Sigmoid colon (tissue), 7 donors: Measurements from ENCODE around the gene LY86. TPM values are rescaled to one million over a fixed set of nuclear protein-coding genes. Genes with fewer than 3 reads are reported as not detected.

ENCODE experiments used
- DNase-seq: peaks from one replicate; pipeline ENCODE4 v3.0.0-alpha.2; 2019
- H3K27ac ChIP-seq, 4 donors: fragments of 200-600 bp; sonication (generic); one replicate each; pipeline ENCODE4 v1.5.1; 2016 to 2019; ENCODE audit warnings: mild to moderate bottlenecking in 1 of 4
- H3K27me3 ChIP-seq, 3 donors: fragments of 200-600 bp; sonication (generic); one replicate each; pipeline ENCODE4 v1.5.1; 2019; ENCODE audit warnings: mild to moderate bottlenecking in 1 of 3
- H3K36me3 ChIP-seq, 4 donors: fragments of 200-600 bp; sonication (generic); one replicate each; pipeline ENCODE4 v1.5.1; 2016 to 2019
- H3K4me1 ChIP-seq, 4 donors: fragments of 200-600 bp; sonication (generic); one replicate each; pipeline ENCODE4 v1.5.1; 2017 to 2019
- H3K4me3 ChIP-seq, 4 donors: fragments of 200-600 bp; sonication (generic); one replicate each; pipeline ENCODE4 v1.5.1; 2017 to 2019; ENCODE audit warnings: mild to moderate bottlenecking in 2 of 4, moderate library complexity in 1 of 4
- H3K9me3 ChIP-seq, 4 donors: fragments of 200-600 bp in 3 of 4; sonication (generic) in 3 of 4; one replicate each; pipeline versions ENCODE4 v1.5.1 to v1.6.1; 2013 to 2019
- CTCF ChIP-seq, 4 experiments: fragments of 450-650 bp in 3 of 4; fragments of 200-600 bp in 1 of 4; IDR thresholded peaks; one replicate each; pipeline ENCODE4 v1.5.1; 2016 to 2019; ENCODE audit warnings: antibody characterized with exemption in 4 of 4, mild to moderate bottlenecking in 3 of 4, moderate library complexity in 2 of 4
- EP300 ChIP-seq, 4 donors: sonication (generic); formaldehyde crosslinking; IDR thresholded peaks; one replicate each; pipeline ENCODE4 v1.6.1; 2017; ENCODE audit warnings: antibody characterized with exemption in 4 of 4
- POLR2A ChIP-seq, 2 donors: fragments of 450-650 bp; IDR thresholded peaks; one replicate each; pipeline ENCODE4 v1.6.1; 2016; ENCODE audit warnings: antibody characterized with exemption in 2 of 2, mild to moderate bottlenecking in 2 of 2, moderate library complexity in 2 of 2
- POLR2AphosphoS5 ChIP-seq, 4 donors: sonication (generic); formaldehyde crosslinking; IDR thresholded peaks; one replicate each; pipeline ENCODE4 v1.6.1; 2017; ENCODE audit warnings: antibody characterized with exemption in 4 of 4
- WGBS, 2 donors: extraction: QIAGEN DNeasy Blood & Tissue Kit; methylation state at CpG; one replicate each; pipeline ENCODE4 v1.1.7; 2013; 5-methylcytosine and 5-hydroxymethylcytosine counted together
- intact Hi-C: fragments of 100-400 bp; cut with DNase I; formaldehyde crosslinking; loops from one replicate; pipeline ENCODE4 v1.15.1; 2023
- polyA plus RNA-seq, 3 donors: library from polyadenylated mRNA; stranded (reverse); fragments of 200-250 nt; gene quantifications; one replicate each; pipeline ENCODE4 v1.2.3, GENCODE V29; 2013
- total RNA-seq, 4 donors: library from RNA; depleted of rRNA; stranded (reverse); fragments of >200 nt; gene quantifications; one replicate each; pipeline ENCODE4 v1.1.0, GENCODE V29; 2016
- donor health status: healthy with polysubstance abuse.
- donor health status: Bipolar disorder and iron deficiency.
- donor health status: healthy.

LY86 gene
- total and polyA plus RNA-seq, 7 donors, result 1.1 to 15.7 (median 5.9) TPM

GRCh38 chr6:6614096-6614982, 25.8 kb downstream of the LY86 start:
- H3K9me3 ChIP-seq, result no peaks in the 10 kb centered on the region
- peak overlapping the region in 3 of 4 donors; percentile 0 to 45 (median 22) for H3K27ac ChIP-seq
- H3K36me3 ChIP-seq, result no peaks in the 10 kb centered on the region
- no peaks in the 10 kb centered on the region for H3K27me3 ChIP-seq
- peaks cover 0 to 16% (median 5%) of the 10 kb centered on the region in 4 donors for H3K4me1 ChIP-seq
- WGBS, 2 donors, result 75 to 81% methylated on average over 27 of the region's 27 CpGs
- intact Hi-C loops, result no loop called here
- DNase-seq, result no peak
- H3K4me3 ChIP-seq, result peak overlapping the region in 3 of 4 donors; percentile 12 to 31 (median 20)
- TF ChIP-seq EP300 (IDR thresholded peaks at IDR 0.05) (no peak), CTCF (IDR thresholded peaks at IDR 0.05) (no peak)

- no peak overlapping the region for H3K4me3 ChIP-seq
- no peak for TF ChIP-seq EP300 (IDR thresholded peaks at IDR 0.05)
- TF ChIP-seq POLR2AphosphoS5 (IDR thresholded peaks at IDR 0.05), result no peak
- no peak for TF ChIP-seq POLR2A (IDR thresholded peaks at IDR 0.05)
- TF ChIP-seq CTCF (IDR thresholded peaks at IDR 0.05), result no peak
- 13 to 32% methylated on average over 5 of the region's 5 CpGs for WGBS, 2 donors
- intact Hi-C loops, result no loop called here
- H3K27me3 ChIP-seq, result no peaks in the 10 kb centered on the region
- peaks cover 0 to 22% (median 11%) of the 10 kb centered on the region in 4 donors for H3K4me1 ChIP-seq
- no peak for DNase-seq
- no peaks in the 10 kb centered on the region for H3K9me3 ChIP-seq
- H3K27ac ChIP-seq, result peak overlapping the region in 1 of 4 donors; percentile 45
- no peaks in the 10 kb centered on the region for H3K36me3 ChIP-seq
These were observed 26.4 kb downstream of the LY86 start for GRCh38 chr6:6614983-6615349.

GRCh38 chr6:6616656-6617055, 28.1 kb downstream of the LY86 start:
- H3K27me3 ChIP-seq, result no peaks in the 10 kb centered on the region
- H3K27ac ChIP-seq, result no peak overlapping the region
- intact Hi-C loops, result no loop called here
- WGBS, 2 donors, result 62 to 88% methylated on average over 7 of the region's 7 CpGs
- H3K36me3 ChIP-seq, result no peaks in the 10 kb centered on the region
- H3K4me3 ChIP-seq, result no peak overlapping the region
- peaks cover 0 to 32% (median 16%) of the 10 kb centered on the region in 4 donors for H3K4me1 ChIP-seq
- H3K9me3 ChIP-seq, result no peaks in the 10 kb centered on the region
- no peak for DNase-seq
- TF ChIP-seq EP300 (IDR thresholded peaks at IDR 0.05), result no peak
- no peak for TF ChIP-seq POLR2AphosphoS5 (IDR thresholded peaks at IDR 0.05)
- no peak for TF ChIP-seq POLR2A (IDR thresholded peaks at IDR 0.05)
- TF ChIP-seq CTCF (IDR thresholded peaks at IDR 0.05), result no peak

- Histone ChIP-seq H3K27ac (peak overlapping the region in 3 of 4 donors; percentile 52 to 65 (median 63)), H3K9me3 (no peaks in the 10 kb centered on the region), H3K27me3 (no peaks in the 10 kb centered on the region), H3K4me1 (peaks cover 0 to 28% (median 16%) of the 10 kb centered on the region in 4 donors), H3K4me3 (no peak overlapping the region), H3K36me3 (no peaks in the 10 kb centered on the region)
- intact Hi-C loops, result no loop called here
- 75 to 86% methylated on average over 8 of the region's 8 CpGs for WGBS, 2 donors
- DNase-seq, result no peak
- TF ChIP-seq EP300 (IDR thresholded peaks at IDR 0.05) (no peak), CTCF (IDR thresholded peaks at IDR 0.05) (no peak), POLR2AphosphoS5 (IDR thresholded peaks at IDR 0.05) (no peak), POLR2A (IDR thresholded peaks at IDR 0.05) (no peak)
These were observed 30.7 kb downstream of the LY86 start for GRCh38 chr6:6619021-6619794.
